GM19025 (cell line): Measurements from ENCODE around the gene PCID2.
A peak's percentile ranks its signal among the peaks of the same experiment; 100 is the strongest.

ENCODE experiments used
- ATAC-seq: cut with Tn5 transposase; IDR thresholded peaks from one replicate; pipeline ENCODE4 v1.9.1; 2021; ENCODE audit warnings: mild to moderate bottlenecking, low read depth, moderate library complexity; ENCODE audit not compliant: unreplicated experiment

The PCID2 gene

DNA sequence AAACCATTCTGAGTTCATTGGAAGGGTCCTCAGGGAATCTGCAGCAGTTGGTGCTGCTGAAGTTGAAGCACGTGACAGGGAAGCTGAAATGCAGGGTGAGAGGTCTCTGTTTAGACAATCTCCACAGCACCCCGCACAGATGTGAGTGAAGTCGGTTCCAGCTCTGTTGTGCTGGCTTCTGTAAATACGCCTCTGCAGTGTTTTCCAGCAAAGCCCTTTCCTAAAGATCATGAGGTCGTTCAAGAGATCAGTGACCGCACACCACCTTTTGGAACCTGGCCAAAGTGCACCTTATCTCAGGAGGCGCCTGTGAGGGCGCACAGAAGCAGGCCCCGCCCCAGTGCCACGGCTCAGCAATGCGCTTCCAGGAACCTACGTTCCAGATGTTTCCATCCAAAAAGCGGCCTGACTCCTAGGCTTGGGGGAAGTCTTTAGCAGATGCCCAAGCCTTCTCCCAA lies 11.7 kb upstream of the PCID2 start:
- ATAC-seq: no peak

DNA sequence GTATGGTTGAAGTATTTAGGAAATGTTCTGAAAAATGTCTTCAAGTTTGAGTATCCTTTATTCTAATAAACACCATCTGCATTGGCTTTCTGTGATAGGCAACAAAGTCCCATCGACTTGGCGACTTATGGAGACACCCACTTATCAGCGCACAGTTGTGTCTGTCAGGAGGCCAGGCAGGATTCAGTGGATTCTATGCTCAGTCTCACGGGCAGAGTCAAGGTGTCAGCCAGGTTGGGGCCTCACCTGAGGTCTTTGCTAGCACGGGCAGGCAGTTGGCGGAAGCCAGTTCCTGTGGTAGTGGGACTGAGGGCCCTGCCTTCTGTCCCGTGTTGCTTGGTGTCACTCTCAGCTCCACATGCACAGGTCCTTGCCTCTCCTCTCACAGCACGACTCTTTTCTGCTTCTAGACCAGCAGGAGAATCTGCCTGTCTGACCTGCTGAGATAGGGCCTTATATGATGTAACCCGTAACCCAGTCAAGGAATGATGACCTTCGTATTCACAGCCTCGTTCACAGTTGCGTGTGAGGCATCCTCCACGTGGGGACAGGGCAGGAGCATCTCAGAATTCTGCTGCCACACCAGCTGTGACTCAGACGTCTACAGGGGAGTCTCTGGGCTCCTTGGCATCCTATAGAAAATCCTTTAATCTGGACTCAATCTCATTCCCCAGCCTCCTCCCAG lies 10.9 kb upstream of the PCID2 start:
- ATAC-seq: no peak

DNA sequence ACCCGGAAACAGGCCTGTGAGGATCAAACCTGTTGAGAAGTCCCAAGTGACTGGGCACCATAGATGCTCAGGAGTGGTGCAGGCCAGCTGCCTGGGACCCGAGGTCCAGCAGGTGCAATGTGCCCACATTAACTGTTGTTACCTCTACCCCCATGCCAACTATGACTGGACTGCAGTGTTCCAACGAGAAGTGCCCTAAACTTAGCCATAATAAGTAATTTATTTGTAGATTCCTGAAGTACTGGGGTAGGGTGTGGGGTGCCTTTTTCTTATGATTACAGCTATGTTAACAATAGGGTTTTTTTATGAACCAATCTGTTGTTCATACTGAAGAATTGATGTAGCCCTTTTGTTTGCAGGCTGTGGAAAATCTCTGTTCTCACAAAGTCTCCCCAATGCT lies 10.1 kb upstream of the PCID2 start:
- no peak for ATAC-seq

DNA sequence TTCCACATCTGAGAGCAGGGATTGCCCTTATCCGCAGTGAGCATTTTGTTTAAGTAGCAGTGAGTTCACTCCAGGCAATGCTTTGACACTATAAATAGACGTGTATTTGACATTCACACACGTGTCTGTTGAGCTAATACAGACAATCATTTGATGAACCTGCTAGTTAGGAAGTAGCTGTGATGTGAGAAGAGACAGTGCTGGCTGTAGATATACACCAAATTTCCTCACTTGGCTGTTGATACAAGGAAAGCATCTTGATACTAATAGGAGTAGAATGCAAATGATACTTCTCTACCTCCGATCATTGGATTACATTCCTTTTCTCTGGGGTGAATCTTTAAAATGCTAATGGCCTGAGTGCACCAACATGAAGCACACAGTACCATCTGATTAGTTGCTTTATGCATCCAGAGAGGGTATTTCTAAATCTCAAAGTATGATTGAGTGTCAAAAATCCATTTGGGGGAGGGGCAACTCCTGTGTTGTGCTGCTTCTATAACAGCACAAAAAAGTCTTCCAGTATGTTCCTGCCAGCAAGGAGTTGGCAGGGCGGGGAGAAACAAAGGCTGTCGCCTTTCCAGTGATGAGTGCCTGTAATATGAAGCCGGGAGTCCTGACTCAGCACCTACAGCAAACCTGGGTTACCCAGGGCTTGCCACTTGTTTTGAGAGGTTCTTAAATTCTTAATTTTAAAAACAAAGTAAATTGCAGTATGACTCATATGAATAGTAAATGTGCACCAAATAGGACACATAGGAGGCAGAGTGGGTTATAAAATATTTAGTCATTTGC lies 8.0 kb upstream of the PCID2 start:
- ATAC-seq: no peak

GRCh38 chr13:113211774-113212173 lies 3.3 kb upstream of the PCID2 start:
- ATAC-seq: no peak

GRCh38 chr13:113210833-113211232 lies 2.4 kb upstream of the PCID2 start:
- ATAC-seq: no peak

DNA sequence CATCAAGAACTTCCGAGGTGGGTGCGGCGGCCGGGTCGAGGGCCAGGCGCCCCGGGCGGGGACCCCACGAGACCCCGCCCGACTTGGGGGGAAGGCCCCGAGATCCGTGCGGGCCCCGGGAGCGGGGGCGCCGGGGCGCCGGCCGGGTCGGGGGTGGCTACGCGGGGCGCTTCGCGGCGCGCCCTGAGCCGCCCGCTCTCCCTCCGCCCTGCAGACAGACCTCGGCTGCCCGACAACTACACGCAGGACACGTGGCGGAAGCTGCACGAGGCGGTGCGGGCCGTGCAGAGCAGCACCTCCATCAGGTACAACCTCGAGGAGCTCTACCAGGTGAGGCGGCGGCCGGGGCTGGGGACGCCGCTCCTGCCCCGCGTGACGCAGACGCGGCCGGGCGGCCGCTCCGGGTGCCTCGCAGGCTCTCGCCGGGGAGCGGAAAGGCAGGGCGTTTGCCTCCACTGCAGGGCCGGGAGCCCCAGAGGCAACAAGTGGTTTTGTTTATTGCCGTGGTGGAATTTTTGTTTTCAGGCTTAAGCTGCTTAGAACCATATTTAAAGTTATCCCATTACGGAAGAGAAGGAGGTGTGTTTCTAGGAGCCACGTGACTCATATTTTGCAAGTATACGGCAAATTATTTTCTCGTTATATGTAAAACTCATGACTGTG lies 1.4 kb upstream of the PCID2 start:
- ATAC-seq: peak; percentile 39

DNA sequence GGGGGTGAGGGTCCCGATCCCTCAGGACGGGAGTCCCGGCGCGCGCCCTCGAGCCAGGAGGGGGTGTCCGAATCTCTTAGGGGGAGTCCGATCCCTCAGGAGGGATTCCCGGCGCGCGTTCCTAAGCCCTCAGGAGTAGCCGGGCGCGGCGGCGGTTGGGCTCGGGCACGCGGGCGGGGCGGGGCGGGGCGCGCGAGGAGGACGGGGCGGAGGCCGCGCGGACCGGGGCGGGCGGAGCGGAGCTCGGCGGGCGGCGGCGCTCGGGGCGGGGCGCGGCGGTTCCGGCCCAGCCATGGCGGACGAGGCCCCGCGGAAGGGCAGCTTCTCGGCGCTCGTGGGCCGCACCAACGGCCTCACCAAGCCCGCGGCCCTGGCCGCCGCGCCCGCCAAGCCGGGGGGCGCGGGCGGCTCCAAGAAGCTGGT lies 878 bp upstream of the PCID2 start, which contains the start of gene CUL4A:
TSS of gene CUL4A (plus strand) at position 278 of the 423 bp plus-strand sequence. CDS start at position 293, 15 bp downstream.
- peak; percentile 40 for ATAC-seq

DNA sequence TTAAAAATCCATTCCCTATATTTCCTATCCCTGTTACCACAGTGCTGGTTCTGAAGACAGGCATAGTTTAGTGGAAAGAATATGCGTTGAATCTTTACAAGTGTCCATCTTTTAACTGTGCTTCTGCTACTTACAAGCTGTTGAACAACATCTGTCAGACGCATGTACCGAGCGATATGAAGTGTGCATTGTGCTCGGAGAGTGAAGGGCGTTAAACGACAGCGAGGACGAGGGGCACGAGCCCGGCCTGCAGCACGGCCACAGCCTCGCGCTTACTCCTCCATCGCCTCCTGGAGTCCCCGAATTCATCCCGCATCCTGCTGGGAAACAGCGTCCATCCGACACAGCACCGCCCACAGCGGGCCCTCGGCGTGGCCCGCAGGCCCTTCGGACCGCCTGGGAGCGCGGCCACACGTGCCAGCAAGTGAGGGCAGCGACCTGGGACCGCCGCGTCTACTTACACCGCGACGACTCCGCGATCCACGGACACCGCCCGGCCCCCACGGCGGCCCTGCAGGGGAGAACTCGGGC lies 514 bp downstream of the PCID2 start:
- peak; percentile 10 for ATAC-seq

- no peak for ATAC-seq
Measured at GRCh38 chr13:113207460-113207859, 1.0 kb downstream of the PCID2 start.

GRCh38 chr13:113205428-113205931 lies 3.0 kb downstream of the PCID2 start:
- no peak for ATAC-seq

- no peak for ATAC-seq
Measured at GRCh38 chr13:113204378-113204734, 4.1 kb downstream of the PCID2 start.

DNA sequence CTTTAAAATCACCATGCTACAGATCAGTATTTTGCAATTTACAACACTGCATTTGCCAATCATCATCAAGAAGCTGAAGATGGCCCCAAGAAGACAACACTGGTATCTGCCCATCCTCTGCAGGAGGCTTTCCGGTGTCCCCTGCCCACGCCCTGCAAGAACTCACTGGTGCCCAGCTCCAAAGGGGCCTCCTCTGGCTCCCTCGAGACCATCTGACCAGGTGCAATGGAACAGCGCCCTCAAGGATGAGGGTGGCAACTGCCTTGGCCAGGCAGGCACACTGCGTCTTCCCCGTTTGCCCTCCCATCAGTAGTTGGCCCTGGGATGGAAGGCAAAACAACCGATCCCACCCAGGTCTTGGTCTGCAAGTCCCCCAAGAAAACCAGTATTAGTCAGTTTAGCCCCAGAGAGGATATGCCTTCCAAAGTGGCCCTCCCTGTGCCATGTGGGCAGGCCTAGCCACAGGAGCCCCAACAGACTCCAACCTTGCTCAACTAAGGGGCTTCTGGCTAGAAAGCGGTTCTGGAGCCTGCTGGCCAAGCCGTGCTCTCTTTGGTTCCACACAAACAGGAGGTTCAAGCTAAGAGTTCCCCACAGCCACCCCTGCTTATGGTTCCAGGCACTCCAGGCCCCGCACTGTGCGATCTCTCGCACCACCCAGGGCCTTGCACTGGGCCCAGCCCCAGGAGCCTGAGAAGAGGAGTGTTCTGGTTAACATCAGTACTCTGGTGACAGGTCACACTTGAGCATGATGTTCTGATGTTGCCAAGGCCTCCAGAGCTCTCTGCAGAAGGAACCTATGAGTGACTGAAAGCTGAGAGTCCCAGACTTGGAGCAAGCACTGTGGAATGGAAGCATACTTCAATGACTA lies 4.7 kb downstream of the PCID2 start:
- ATAC-seq: no peak

DNA sequence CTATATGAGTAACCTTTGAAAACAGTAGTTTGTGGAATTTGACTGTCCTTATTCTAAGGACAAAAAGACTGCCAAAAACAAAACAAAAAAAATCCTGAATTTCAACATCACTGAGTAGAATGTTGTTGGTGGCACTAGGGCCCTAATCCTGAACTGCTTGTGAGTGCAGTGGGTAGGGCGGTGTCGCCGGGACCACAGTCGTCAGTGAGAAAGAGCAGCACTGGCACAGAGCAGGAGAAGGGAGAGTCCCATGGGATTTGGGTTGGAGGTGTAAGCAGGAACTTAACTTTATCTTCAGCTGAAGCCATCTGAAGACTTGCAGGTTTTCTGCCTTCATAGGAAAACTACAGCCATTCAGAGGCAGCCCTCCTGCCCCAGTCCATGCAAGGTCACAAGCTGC lies 5.6 kb downstream of the PCID2 start:
- no peak for ATAC-seq

DNA sequence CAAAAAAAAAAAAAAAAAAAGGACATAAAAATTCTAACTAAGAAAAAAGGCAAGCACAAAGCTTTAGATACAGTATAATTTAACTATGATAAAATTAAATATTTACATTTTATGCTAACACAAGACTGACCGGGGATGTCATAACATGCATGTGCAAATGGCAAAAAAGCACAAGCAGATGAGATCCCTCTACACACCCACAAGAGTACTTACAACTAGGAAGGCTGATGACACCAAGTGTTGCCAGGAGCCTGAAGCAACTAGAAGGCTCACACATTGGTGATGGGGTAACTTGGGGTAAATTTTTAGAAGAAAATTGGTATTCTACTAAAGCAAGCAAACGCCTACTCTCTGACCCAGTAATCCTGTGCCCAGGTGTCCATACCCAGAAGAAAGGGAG lies 6.7 kb downstream of the PCID2 start:
- no peak for ATAC-seq

DNA sequence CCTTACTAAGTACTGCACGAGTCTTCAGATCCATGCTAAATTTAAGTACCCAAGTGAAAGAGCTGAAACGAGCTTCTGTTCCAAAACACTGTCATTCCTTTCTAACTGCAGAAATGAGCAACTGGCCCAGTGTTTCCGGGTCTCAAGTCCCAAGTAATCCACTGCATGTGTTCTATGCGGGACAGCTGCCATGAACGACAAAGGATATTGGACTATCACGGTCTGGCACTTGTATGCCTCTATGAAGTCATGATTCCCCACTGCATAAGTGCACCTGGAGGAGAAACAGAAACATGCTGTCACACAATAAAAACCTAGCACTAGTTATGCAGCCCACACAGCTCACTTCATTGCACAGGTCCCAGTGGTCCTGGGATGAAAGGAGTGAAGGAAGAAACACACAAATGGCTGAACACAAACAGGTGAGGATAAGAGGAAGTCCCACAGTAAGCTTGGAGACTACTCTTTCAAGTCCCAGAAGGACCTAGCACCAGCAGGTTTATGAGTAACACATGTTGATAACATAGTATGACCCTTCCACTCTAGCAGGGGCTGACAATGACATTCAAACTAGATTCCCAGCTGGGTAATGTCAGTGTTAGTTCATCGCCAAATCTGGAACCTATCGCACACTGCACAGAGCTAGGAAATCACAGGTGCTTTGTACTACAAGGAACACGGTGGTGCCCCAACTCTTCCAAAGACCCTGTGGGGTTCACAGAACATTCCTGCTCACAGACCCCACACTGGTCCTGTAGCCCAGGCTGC lies 11.3 kb downstream of the PCID2 start:
- no peak for ATAC-seq

DNA sequence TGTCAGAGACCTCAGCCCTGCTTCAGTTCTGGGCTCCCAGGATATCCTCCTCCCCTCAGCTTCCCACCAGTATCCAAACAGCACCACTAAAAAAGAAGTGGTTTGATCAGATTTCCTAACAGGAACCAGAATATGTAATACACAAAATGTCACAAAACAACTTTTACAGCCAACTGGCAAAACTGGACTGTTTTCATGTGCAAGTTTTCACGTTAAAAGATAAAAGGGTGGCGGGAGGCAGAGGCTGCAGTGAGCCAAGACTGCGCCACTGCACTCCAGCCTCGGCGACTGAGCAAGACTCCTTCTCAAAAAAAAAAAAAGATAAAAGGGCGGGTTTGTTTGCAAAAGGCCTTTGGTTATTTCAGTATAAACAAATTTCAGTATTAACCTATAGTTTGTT lies 13.1 kb downstream of the PCID2 start:
- ATAC-seq: no peak

- no peak for ATAC-seq
Measured at GRCh38 chr13:113192902-113193301, 15.6 kb downstream of the PCID2 start.

DNA sequence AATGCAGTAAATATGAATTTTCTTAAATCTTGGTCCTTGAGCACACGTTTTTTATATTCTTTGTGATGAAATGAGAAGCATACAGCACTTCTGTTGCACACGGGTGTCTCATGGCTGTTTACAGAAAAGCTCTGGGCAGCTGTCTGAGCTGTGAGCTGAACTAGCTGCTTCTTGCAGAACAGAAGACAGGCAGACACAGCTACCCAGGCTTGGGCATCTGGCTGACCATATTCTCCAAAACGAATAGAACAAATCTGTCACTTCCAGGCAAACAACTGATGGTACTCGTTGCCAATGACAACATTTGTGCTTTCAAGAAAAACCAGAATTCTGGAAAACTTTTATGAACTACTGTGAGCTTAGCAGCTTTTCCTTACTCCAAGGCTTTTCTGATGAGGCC lies 16.2 kb downstream of the PCID2 start:
- no peak for ATAC-seq
